IMR-90 (cell line): Measurements from ENCODE around the gene TMEM161A.

Experiments used
- BHLHE40 ChIP-seq: fragments of 150-350 bp; IDR thresholded peaks from 2 replicates; pipeline ENCODE4 v1.6.1; 2016; ENCODE audit warnings: mild to moderate bottlenecking, low read depth, low read length
- CEBPB ChIP-seq: IDR thresholded peaks from 2 replicates; pipeline ENCODE4 v1.6.1; 2012; ENCODE audit warnings: low read depth, low read length, improper control_type of control experiment
- CHD1 ChIP-seq: IDR thresholded peaks from 2 replicates; pipeline ENCODE4 v1.6.1; 2012; ENCODE audit warnings: low read depth, low read length, improper control_type of control experiment
- CTCF ChIP-seq: conservative IDR thresholded peaks from 2 replicates; pipeline ENCODE4 v1.5.1; 2012; ENCODE audit warnings: mild to moderate bottlenecking, low read depth, low read length, improper control_type of control experiment
- FOS ChIP-seq: fragments of 150-350 bp; IDR thresholded peaks from 2 replicates; pipeline ENCODE4 v1.6.1; 2016; ENCODE audit warnings: low read depth, low read length
- MAZ ChIP-seq: IDR thresholded peaks from 2 replicates; pipeline ENCODE4 v1.6.1; 2012; ENCODE audit warnings: low read depth, mild to moderate bottlenecking, low read length, improper control_type of control experiment, moderate library complexity, borderline replicate concordance
- MXI1 ChIP-seq: IDR thresholded peaks from 2 replicates; pipeline ENCODE4 v1.6.1; 2012; ENCODE audit warnings: low read depth, mild to moderate bottlenecking, low read length, moderate library complexity, borderline replicate concordance
- NFE2L2 ChIP-seq: fragments of 150-350 bp; IDR thresholded peaks from 2 replicates; pipeline ENCODE4 v1.6.1; 2016; ENCODE audit warnings: low read depth, mild to moderate bottlenecking, low read length
- POLR2A ChIP-seq: IDR thresholded peaks from 2 replicates; pipeline ENCODE4 v1.6.1; 2012; ENCODE audit warnings: mild to moderate bottlenecking, low read depth, low read length
- RAD21 ChIP-seq: IDR thresholded peaks from 2 replicates; pipeline ENCODE4 v1.6.1; 2012; ENCODE audit warnings: low read length, improper control_type of control experiment
- RCOR1 ChIP-seq: IDR thresholded peaks from 2 replicates; pipeline ENCODE4 v1.6.1; 2012; ENCODE audit warnings: mild to moderate bottlenecking, low read length, improper control_type of control experiment; ENCODE audit not compliant: insufficient replicate concordance
- RFX5 ChIP-seq: IDR thresholded peaks from 2 replicates; pipeline ENCODE4 v1.8.0; 2012; ENCODE audit warnings: low read depth, mild to moderate bottlenecking, low read length, moderate library complexity
- SMC3 ChIP-seq: fragments of 150-350 bp; IDR thresholded peaks from 2 replicates; pipeline ENCODE4 v1.6.1; 2016; ENCODE audit warnings: low read depth, mild to moderate bottlenecking, antibody characterized with exemption, low read length, moderate library complexity
- TF ChIP-seq, protein P1 (sequence below): fragments of 150-350 bp; IDR thresholded peaks from 2 replicates; pipeline ENCODE4 v1.6.1; 2017; ENCODE audit warnings: mild to moderate bottlenecking, antibody characterized with exemption, low read length, low read depth

GRCh38 chr19:19159534-19159933 lies 21.3 kb upstream of the TMEM161A start:
- no peak for TF ChIP-seq CTCF
- TF ChIP-seq NFE2L2 = no peak
- no peak for TF ChIP-seq FOS
- no peak for TF ChIP-seq POLR2A
- TF ChIP-seq RCOR1 = no peak
- TF ChIP-seq CHD1 = no peak
- TF ChIP-seq RFX5 = no peak
- no peak for TF ChIP-seq RAD21
- no peak for TF ChIP-seq SMC3
- TF ChIP-seq MAZ = no peak
- no peak for TF ChIP-seq CEBPB
- TF ChIP-seq, protein P1, sequence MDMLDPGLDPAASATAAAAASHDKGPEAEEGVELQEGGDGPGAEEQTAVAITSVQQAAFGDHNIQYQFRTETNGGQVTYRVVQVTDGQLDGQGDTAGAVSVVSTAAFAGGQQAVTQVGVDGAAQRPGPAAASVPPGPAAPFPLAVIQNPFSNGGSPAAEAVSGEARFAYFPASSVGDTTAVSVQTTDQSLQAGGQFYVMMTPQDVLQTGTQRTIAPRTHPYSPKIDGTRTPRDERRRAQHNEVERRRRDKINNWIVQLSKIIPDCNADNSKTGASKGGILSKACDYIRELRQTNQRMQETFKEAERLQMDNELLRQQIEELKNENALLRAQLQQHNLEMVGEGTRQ = no peak
- no peak for TF ChIP-seq MXI1
- TF ChIP-seq BHLHE40 = no peak
